Sigmoid colon (tissue), 7 donors: ENCODE data around the gene NBDY. TPM values are rescaled to one million over a fixed set of nuclear protein-coding genes. Genes with fewer than 3 reads are reported as not detected.
"Not testable (repeated sequence)": the region's sequence is repeated elsewhere in the genome, so short reads cannot be mapped to it uniquely, and the experiment has no call there.

Source experiments
- DNase-seq: peaks from one replicate; pipeline ENCODE4 v3.0.0-alpha.2; 2019
- H3K27ac ChIP-seq, 4 donors: fragments of 200-600 bp; sonication (generic); one replicate each; pipeline ENCODE4 v1.5.1; 2016 to 2019; ENCODE audit warnings: mild to moderate bottlenecking in 1 of 4
- H3K27me3 ChIP-seq, 3 donors: fragments of 200-600 bp; sonication (generic); one replicate each; pipeline ENCODE4 v1.5.1; 2019; ENCODE audit warnings: mild to moderate bottlenecking in 1 of 3
- H3K36me3 ChIP-seq, 4 donors: fragments of 200-600 bp; sonication (generic); one replicate each; pipeline ENCODE4 v1.5.1; 2016 to 2019
- H3K4me1 ChIP-seq, 4 donors: fragments of 200-600 bp; sonication (generic); one replicate each; pipeline ENCODE4 v1.5.1; 2017 to 2019
- H3K4me3 ChIP-seq, 4 donors: fragments of 200-600 bp; sonication (generic); one replicate each; pipeline ENCODE4 v1.5.1; 2017 to 2019; ENCODE audit warnings: mild to moderate bottlenecking in 2 of 4, moderate library complexity in 1 of 4
- H3K9me3 ChIP-seq, 4 donors: fragments of 200-600 bp in 3 of 4; sonication (generic) in 3 of 4; one replicate each; pipeline versions ENCODE4 v1.5.1 to v1.6.1; 2013 to 2019
- POLR2AphosphoS5 ChIP-seq, 4 donors: sonication (generic); formaldehyde crosslinking; IDR thresholded peaks; one replicate each; pipeline ENCODE4 v1.6.1; 2017; ENCODE audit warnings: antibody characterized with exemption in 4 of 4
- WGBS, 2 donors: extraction: QIAGEN DNeasy Blood & Tissue Kit; methylation state at CpG; one replicate each; pipeline ENCODE4 v1.1.7; 2013; 5-methylcytosine and 5-hydroxymethylcytosine counted together
- intact Hi-C: fragments of 100-400 bp; cut with DNase I; formaldehyde crosslinking; loops from one replicate; pipeline ENCODE4 v1.15.1; 2023
- polyA plus RNA-seq, 3 donors: library from polyadenylated mRNA; stranded (reverse); fragments of 200-250 nt; gene quantifications; one replicate each; pipeline ENCODE4 v1.2.3, GENCODE V29; 2013
- total RNA-seq, 4 donors: library from RNA; depleted of rRNA; stranded (reverse); fragments of >200 nt; gene quantifications; one replicate each; pipeline ENCODE4 v1.1.0, GENCODE V29; 2016
- donor health status: healthy with polysubstance abuse.
- donor health status: Bipolar disorder and iron deficiency.
- donor health status: healthy.

NBDY gene
- total and polyA plus RNA-seq, 7 donors, result 7.2 to 28.2 (median 16.5) TPM

DNA sequence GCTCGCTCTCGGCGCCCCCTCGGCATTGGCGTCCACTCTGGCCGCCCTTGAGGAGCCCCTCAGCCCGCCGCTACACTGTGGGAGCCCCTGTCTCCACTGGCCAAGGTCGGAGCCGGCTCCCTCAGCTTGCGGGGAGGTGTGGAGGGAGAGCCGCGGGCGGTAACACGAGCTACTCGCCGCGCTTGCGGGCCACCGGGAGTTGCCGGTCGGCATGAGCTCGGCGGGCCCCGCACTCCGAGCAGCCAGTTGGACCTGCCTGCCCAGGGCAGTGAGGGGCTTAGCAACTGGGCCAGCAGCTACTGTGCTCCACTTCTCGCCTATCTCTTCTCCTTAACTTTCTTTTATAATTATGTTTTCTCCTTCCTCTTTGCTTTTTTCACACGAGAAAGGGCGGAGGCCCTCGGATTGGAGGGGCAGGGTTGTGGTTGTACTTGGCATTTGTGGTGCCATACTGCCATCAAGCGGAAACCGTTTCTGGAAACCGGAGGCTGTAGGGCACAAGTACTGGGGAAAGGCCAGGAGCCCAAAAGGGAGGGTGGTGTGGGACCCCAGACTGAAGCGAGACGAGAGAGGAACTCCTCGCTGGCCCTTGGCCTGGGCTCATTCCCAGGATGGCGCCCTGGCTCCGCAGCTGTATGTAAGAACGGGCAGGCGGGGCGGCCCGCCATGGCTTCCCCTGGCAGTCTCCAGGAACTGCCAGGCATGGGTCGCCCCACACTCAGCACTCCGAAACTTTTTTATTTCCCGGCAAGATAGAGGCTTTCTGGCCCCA, 38.5 kb downstream of the NBDY start:
- intact Hi-C loops, H3K27me3 ChIP-seq, H3K9me3 ChIP-seq, H3K36me3 ChIP-seq: not testable (repeated sequence)
- H3K4me1 ChIP-seq, result peaks cover 0 to 32% (median 5%) of the 10 kb centered on the region in 4 donors
- peak; percentile 67 for DNase-seq
- peak overlapping the region in 2 of 4 donors; percentile 48 to 64 for H3K4me3 ChIP-seq
- 91% methylated on average over 30 of the region's 45 CpGs for WGBS, 2 donors
- H3K27ac ChIP-seq, result peak overlapping the region in 2 of 4 donors; percentile 45 to 70
- TF ChIP-seq POLR2AphosphoS5 (IDR thresholded peaks at IDR 0.05), result peak in 1 of 4 donors; percentile 7

DNA sequence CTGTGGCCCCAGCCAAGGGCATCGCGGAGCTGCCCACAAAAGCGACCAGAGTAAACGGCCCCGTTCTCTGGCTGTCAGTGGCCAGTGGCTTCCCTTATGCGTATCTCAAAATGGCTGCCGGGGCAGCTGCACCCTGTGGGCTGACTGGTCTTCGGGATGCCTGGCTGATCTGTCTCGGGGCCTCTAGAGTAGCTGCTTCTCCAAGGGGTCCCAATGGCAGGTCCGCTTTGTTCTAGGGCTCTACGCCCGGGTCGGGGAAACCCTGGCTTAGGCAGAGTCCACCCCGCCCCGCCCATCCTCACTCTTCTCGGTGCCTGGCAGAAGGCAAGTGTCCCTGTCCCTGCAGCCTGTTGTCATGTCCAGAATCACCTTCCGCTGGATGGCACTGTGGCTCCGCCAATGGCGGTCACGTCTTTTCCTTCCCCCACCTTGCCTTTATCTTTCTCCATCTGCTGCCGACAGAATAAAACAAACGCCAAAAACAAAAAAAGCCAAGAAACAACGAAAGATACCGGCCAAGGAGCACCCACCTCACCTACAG, 39.1 kb downstream of the NBDY start:
- WGBS, 2 donors, result no CpG with 5 or more reads among the region's 24 CpGs
- H3K36me3 ChIP-seq, H3K9me3 ChIP-seq, DNase-seq, intact Hi-C loops, H3K27ac ChIP-seq, H3K27me3 ChIP-seq, H3K4me3 ChIP-seq: not testable (repeated sequence)
- peaks cover 0 to 31% (median 5%) of the 10 kb centered on the region in 4 donors for H3K4me1 ChIP-seq

DNA sequence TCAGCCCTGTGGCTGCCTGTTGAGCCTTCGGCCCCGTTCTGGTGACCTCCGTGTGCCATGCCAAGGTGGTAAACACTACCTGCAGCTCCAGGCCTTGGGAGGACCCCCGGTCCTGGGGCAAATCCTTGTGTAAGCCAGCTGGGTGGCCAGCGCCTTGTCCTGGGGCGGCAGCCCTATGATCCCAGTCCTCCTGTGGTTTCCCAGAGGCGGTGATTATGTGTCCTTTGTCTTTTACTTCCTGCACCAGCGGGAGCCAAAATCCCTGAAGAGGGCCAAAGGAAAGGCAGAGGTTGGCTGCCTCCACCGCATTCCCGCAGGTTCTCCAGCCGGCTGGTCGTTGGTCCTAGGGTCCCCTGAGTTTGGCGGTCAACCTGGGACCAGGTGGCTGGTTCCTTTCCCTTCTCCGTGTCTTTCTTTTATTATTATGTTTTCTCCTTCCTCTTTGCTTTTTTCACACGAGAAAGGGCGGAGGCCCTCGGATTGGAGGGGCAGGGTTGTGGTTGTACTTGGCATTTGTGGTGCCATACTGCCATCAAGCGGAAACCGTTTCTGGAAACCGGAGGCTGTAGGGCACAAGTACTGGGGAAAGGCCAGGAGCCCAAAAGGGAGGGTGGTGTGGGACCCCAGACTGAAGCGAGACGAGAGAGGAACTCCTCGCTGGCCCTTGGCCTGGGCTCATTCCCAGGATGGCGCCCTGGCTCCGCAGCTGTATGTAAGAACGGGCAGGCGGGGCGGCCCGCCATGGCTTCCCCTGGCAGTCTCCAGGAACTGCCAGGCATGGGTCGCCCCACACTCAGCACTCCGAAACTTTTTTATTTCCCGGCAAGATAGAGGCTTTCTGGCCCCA, 43.9 kb downstream of the NBDY start:
- H3K36me3 ChIP-seq, H3K4me3 ChIP-seq, DNase-seq, H3K4me1 ChIP-seq, H3K9me3 ChIP-seq, H3K27me3 ChIP-seq, intact Hi-C loops, H3K27ac ChIP-seq: not testable (repeated sequence)
- WGBS, 2 donors, result no CpG with 5 or more reads among the region's 32 CpGs

DNA sequence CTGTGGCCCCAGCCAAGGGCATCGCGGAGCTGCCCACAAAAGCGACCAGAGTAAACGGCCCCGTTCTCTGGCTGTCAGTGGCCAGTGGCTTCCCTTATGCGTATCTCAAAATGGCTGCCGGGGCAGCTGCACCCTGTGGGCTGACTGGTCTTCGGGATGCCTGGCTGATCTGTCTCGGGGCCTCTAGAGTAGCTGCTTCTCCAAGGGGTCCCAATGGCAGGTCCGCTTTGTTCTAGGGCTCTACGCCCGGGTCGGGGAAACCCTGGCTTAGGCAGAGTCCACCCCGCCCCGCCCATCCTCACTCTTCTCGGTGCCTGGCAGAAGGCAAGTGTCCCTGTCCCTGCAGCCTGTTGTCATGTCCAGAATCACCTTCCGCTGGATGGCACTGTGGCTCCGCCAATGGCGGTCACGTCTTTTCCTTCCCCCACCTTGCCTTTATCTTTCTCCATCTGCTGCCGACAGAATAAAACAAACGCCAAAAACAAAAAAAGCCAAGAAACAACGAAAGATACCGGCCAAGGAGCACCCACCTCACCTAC, 44.5 kb downstream of the NBDY start:
- H3K4me3 ChIP-seq, DNase-seq, H3K27me3 ChIP-seq, H3K4me1 ChIP-seq, H3K9me3 ChIP-seq, H3K27ac ChIP-seq, intact Hi-C loops, H3K36me3 ChIP-seq: not testable (repeated sequence)
- WGBS, 2 donors, result no CpG with 5 or more reads among the region's 24 CpGs

DNA sequence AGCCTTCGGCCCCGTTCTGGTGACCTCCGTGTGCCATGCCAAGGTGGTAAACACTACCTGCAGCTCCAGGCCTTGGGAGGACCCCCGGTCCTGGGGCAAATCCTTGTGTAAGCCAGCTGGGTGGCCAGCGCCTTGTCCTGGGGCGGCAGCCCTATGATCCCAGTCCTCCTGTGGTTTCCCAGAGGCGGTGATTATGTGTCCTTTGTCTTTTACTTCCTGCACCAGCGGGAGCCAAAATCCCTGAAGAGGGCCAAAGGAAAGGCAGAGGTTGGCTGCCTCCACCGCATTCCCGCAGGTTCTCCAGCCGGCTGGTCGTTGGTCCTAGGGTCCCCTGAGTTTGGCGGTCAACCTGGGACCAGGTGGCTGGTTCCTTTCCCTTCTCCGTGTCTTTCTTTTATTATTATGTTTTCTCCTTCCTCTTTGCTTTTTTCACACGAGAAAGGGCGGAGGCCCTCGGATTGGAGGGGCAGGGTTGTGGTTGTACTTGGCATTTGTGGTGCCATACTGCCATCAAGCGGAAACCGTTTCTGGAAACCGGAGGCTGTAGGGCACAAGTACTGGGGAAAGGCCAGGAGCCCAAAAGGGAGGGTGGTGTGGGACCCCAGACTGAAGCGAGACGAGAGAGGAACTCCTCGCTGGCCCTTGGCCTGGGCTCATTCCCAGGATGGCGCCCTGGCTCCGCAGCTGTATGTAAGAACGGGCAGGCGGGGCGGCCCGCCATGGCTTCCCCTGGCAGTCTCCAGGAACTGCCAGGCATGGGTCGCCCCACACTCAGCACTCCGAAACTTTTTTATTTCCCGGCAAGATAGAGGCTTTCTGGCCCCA, 49.3 kb downstream of the NBDY start:
- H3K36me3 ChIP-seq, result not testable (repeated sequence)
- no CpG with 5 or more reads among the region's 32 CpGs for WGBS, 2 donors

DNA sequence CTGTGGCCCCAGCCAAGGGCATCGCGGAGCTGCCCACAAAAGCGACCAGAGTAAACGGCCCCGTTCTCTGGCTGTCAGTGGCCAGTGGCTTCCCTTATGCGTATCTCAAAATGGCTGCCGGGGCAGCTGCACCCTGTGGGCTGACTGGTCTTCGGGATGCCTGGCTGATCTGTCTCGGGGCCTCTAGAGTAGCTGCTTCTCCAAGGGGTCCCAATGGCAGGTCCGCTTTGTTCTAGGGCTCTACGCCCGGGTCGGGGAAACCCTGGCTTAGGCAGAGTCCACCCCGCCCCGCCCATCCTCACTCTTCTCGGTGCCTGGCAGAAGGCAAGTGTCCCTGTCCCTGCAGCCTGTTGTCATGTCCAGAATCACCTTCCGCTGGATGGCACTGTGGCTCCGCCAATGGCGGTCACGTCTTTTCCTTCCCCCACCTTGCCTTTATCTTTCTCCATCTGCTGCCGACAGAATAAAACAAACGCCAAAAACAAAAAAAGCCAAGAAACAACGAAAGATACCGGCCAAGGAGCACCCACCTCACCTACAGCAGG, 50.0 kb downstream of the NBDY start:
- WGBS, 2 donors, result no CpG with 5 or more reads among the region's 24 CpGs
- peaks cover 0 to 10% (median 0%) of the 10 kb centered on the region in 4 donors for H3K4me1 ChIP-seq
- H3K4me3 ChIP-seq, H3K27me3 ChIP-seq, DNase-seq, H3K9me3 ChIP-seq, H3K36me3 ChIP-seq, intact Hi-C loops, H3K27ac ChIP-seq: not testable (repeated sequence)

More for the DNA sequence above, 49.3 kb downstream of the NBDY start:
- H3K9me3 ChIP-seq, H3K27me3 ChIP-seq, intact Hi-C loops, DNase-seq, H3K4me3 ChIP-seq, H3K27ac ChIP-seq, H3K4me1 ChIP-seq: not testable (repeated sequence)

DNA sequence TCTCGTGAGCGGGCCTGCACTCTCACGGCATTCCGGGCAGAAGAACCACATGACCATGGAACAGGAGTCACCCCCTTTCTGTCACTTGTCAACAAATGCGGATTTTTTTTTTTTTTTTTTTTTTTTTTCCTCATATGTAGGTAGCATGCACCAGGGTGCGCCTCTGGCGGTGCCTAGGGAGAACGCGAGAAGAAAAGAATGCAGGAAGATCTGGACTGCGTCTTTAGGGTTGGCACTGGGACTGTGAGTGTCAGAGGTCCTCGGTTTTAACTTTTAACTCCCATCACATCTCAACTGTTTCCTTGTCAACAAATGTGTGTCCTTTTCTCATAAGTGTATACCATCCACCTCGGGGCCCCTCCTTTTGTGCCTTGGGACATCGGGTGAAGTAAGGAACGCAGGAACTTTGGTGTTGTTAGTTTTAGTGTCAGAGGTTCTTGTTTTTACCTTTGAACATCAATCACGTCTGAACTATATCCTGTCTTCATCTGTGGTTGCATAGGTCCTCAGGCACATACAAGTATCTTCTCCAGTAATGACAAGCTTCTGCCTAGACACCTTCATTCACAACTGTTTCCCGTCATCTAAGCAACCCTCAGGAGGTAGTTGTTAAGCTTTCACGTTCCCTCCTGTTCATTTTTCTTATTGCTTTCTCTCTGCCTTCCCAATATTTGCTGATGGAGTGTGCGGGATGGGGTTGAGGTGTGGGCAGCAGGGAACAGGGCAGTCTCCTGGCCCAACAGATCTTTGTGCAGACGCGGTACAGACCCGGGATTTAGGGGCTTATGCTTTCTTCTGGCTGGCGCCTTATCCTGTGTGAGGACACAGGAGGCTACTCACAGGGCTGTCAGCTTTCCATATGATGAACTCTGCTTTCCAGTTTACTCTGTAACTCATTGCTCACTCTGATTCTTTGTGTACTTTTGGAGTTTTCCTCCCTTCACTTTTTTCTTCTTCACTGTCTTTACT, 51.9 kb downstream of the NBDY start:
- DNase-seq, intact Hi-C loops, H3K36me3 ChIP-seq, H3K27me3 ChIP-seq, H3K27ac ChIP-seq, H3K4me3 ChIP-seq, H3K9me3 ChIP-seq: not testable (repeated sequence)
- 86 to 90% methylated on average over 12 of the region's 22 CpGs for WGBS, 2 donors
- peaks cover 0 to 10% (median 0%) of the 10 kb centered on the region in 4 donors for H3K4me1 ChIP-seq
